Measurements from ENCODE around the gene EFCAB14. TPM values are rescaled to one million over a fixed set of nuclear protein-coding genes. Genes with fewer than 3 reads are reported as not detected.

EFCAB14 gene
- total RNA-seq, 1 donor from 2014 or later, result 79.8 TPM

- no peaks in the 10 kb centered on the region for H3K9me3 Mint-ChIP-seq
- no peak for DNase-seq
- no peak overlapping the region for H3K27ac Mint-ChIP-seq
- no peak for TF ChIP-seq CTCF (IDR thresholded peaks at IDR 0.05)
- no peak for ATAC-seq (ENCODE audit: low read depth)
- CTCF ChIA-PET, result no interaction called here
- H3K36me3 Mint-ChIP-seq (ENCODE audit: low read depth), result peaks cover 34% of the 10 kb centered on the region
- POLR2A ChIA-PET, result no interaction called here
- H3K4me1 Mint-ChIP-seq, result no peaks in the 10 kb centered on the region
- H3K4me3 Mint-ChIP-seq, result no peak overlapping the region
- intact Hi-C loops (cut with micrococcal nuclease), result no loop called here
- no peaks in the 10 kb centered on the region for H3K27me3 Mint-ChIP-seq
Measured at GRCh38 chr1:46630719-46631118, 88.2 kb downstream of the EFCAB14 start.

Other genes starting within 250 kb of the EFCAB14 start
- not detected in 2 replicates for gene DMBX1, start 229.3 kb downstream of the EFCAB14 start, total RNA-seq
- not detected in 2 replicates for gene KNCN, start 167.5 kb downstream of the EFCAB14 start, total RNA-seq
- 42.3 and 45.0 TPM in 2 replicates for gene MKNK1, start 114.8 kb downstream of the EFCAB14 start, total RNA-seq
- gene MOB3C, start 102.3 kb downstream of the EFCAB14 start, total RNA-seq, result 9.7 and 10.7 TPM in 2 replicates
- gene ATPAF1, start 50.8 kb downstream of the EFCAB14 start, total RNA-seq, result 21.2 and 24.5 TPM in 2 replicates
- gene TEX38, start 47.3 kb downstream of the EFCAB14 start, total RNA-seq, result not detected in 2 replicates
- not detected in 2 replicates for gene CYP4B1, start 79.9 kb upstream of the EFCAB14 start, total RNA-seq
- gene CYP4A11, start 222.4 kb upstream of the EFCAB14 start, total RNA-seq, result not detected in 2 replicates